ENCODE data around the gene NMBR. TPM values are rescaled to one million over a fixed set of nuclear protein-coding genes. Genes with fewer than 3 reads are reported as not detected.
A peak's percentile ranks its signal among the peaks of the same experiment; 100 is the strongest.

Gene NMBR
- not detected for polyA plus RNA-seq (2012; ENCODE audit: insufficient read depth, insufficient read length, low read depth)

GRCh38 chr6:142146828-142147662 is at the start of gene NMBR, which contains the start of gene VTA1:
Gene NMBR, minus strand, starts transcription at chr6:142147122. Its CDS starts 58,464 bp downstream, at chr6:142088658.
Gene VTA1, plus strand, starts transcription at chr6:142147263. Its CDS starts 25 bp downstream, at chr6:142147288.
- Histone ChIP-seq H3K4me1 (no peaks in the 10 kb centered on the region), H3K4me3 (ENCODE audit: low read depth, low read length) (peak within 1 kb of the TSS; percentile 96), H3K9me3 (no peaks in the 10 kb centered on the region), H3K27me3 (no peaks in the 10 kb centered on the region), H3K36me3 (no peaks in the 10 kb centered on the region)
- DNase-seq = peak; percentile 96
- TF ChIP-seq, protein P1, sequence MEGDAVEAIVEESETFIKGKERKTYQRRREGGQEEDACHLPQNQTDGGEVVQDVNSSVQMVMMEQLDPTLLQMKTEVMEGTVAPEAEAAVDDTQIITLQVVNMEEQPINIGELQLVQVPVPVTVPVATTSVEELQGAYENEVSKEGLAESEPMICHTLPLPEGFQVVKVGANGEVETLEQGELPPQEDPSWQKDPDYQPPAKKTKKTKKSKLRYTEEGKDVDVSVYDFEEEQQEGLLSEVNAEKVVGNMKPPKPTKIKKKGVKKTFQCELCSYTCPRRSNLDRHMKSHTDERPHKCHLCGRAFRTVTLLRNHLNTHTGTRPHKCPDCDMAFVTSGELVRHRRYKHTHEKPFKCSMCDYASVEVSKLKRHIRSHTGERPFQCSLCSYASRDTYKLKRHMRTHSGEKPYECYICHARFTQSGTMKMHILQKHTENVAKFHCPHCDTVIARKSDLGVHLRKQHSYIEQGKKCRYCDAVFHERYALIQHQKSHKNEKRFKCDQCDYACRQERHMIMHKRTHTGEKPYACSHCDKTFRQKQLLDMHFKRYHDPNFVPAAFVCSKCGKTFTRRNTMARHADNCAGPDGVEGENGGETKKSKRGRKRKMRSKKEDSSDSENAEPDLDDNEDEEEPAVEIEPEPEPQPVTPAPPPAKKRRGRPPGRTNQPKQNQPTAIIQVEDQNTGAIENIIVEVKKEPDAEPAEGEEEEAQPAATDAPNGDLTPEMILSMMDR (IDR thresholded peaks at IDR 0.05; ENCODE audit: low read depth, low read length) = peak; percentile 92

DNA sequence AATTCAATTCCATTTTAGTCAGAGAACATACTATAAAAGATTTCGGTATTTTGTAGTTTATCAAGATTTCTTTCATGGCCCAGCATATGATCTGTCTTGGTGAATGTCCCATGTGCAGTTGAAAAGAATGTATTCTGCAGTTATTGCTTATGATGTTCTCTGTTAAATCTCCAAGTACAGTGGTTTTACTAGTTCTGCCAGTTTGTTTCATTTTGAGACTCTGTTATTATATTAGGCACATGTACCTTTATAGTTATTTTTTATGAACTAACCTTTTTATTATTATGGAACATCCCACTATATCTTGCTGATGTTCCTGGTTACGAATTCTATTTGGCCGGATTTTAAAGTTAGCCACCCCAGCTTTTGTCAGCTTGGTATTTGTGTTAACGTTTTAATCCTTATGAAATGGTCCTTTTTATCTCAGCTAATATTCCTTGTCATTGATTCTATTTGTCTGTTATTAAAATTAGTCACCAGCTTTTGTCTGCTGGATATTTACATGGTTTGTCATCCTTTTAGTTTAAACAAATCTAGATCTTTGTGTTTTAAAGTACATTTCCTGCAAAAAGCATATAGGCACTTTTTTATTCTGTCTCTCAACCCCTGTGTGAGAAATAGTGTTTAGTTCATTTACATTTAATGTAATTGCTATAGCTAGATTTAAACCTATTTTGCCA is 49.1 kb upstream of the NMBR start:
- DNase-seq = no peak
- TF ChIP-seq, protein P1 (IDR thresholded peaks at IDR 0.05; ENCODE audit: low read depth, low read length) = no peak
- no peaks in the 10 kb centered on the region for H3K9me3 ChIP-seq
- H3K36me3 ChIP-seq = peaks cover 6% of the 10 kb centered on the region; the same call in 1 of the 2 replicates
- no peaks in the 10 kb centered on the region for H3K4me1 ChIP-seq
- H3K27me3 ChIP-seq = no peaks in the 10 kb centered on the region
- no peak overlapping the region for H3K4me3 ChIP-seq (ENCODE audit: low read depth, low read length)

- H3K4me1 ChIP-seq = no peaks in the 10 kb centered on the region
- peaks cover 4% of the 10 kb centered on the region; the same call in 1 of the 2 replicates for H3K36me3 ChIP-seq
- no peaks in the 10 kb centered on the region for H3K9me3 ChIP-seq
- TF ChIP-seq, protein P1 (IDR thresholded peaks at IDR 0.05; ENCODE audit: low read depth, low read length) = no peak
- no peak overlapping the region for H3K4me3 ChIP-seq (ENCODE audit: low read depth, low read length)
- DNase-seq = no peak
- no peaks in the 10 kb centered on the region for H3K27me3 ChIP-seq
These were observed 46.7 kb upstream of the NMBR start for GRCh38 chr6:142193621-142194020.

GRCh38 chr6:142192343-142192742 is 45.4 kb upstream of the NMBR start:
- TF ChIP-seq, protein P1 (IDR thresholded peaks at IDR 0.05; ENCODE audit: low read depth, low read length) = no peak
- DNase-seq = no peak
- Histone ChIP-seq H3K36me3 (no peaks in the 10 kb centered on the region; the same call in 1 of the 2 replicates), H3K4me1 (no peaks in the 10 kb centered on the region), H3K9me3 (no peaks in the 10 kb centered on the region), H3K4me3 (ENCODE audit: low read depth, low read length) (no peak overlapping the region), H3K27me3 (no peaks in the 10 kb centered on the region)

GRCh38 chr6:142189057-142189456 is 42.1 kb upstream of the NMBR start:
- Histone ChIP-seq H3K27me3 (no peaks in the 10 kb centered on the region), H3K4me1 (no peaks in the 10 kb centered on the region), H3K9me3 (no peaks in the 10 kb centered on the region), H3K4me3 (ENCODE audit: low read depth, low read length) (no peak overlapping the region), H3K36me3 (no peaks in the 10 kb centered on the region; the same call in 1 of the 2 replicates)
- DNase-seq = no peak
- TF ChIP-seq, protein P1 (IDR thresholded peaks at IDR 0.05; ENCODE audit: low read depth, low read length) = no peak

All from BE2C (cell line).